ENCODE results near the gene TRDN.

GRCh38 chr6:123549476-123549875, 87.3 kb downstream of the TRDN start:
- TF ChIP-seq POLR2A (IDR thresholded peaks at IDR 0.05) (no peak), EP300 (IDR thresholded peaks at IDR 0.05) (no peak)
- TF ChIP-seq, protein P1, sequence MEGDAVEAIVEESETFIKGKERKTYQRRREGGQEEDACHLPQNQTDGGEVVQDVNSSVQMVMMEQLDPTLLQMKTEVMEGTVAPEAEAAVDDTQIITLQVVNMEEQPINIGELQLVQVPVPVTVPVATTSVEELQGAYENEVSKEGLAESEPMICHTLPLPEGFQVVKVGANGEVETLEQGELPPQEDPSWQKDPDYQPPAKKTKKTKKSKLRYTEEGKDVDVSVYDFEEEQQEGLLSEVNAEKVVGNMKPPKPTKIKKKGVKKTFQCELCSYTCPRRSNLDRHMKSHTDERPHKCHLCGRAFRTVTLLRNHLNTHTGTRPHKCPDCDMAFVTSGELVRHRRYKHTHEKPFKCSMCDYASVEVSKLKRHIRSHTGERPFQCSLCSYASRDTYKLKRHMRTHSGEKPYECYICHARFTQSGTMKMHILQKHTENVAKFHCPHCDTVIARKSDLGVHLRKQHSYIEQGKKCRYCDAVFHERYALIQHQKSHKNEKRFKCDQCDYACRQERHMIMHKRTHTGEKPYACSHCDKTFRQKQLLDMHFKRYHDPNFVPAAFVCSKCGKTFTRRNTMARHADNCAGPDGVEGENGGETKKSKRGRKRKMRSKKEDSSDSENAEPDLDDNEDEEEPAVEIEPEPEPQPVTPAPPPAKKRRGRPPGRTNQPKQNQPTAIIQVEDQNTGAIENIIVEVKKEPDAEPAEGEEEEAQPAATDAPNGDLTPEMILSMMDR (IDR thresholded peaks at IDR 0.05): no peak

Data from ovary (tissue), 3 donors.